Measurements from ENCODE around the gene CLIC5.

CLIC5 gene

GRCh38 chr6:45892196-45892595 is 123.5 kb downstream of the CLIC5 start:
- H3K79me2 ChIP-seq (ENCODE audit: insufficient read depth, low read length), result no peaks in the 10 kb centered on the region
- H4K20me1 ChIP-seq (ENCODE audit: insufficient read depth, low read length, poor library complexity, severe bottlenecking), result no peaks in the 10 kb centered on the region
- H2AFZ ChIP-seq (ENCODE audit: low read length), result no peak overlapping the region
- no peak overlapping the region for H3K4me3 ChIP-seq (ENCODE audit: low read length, poor library complexity, severe bottlenecking)
- H3K4me1 ChIP-seq (ENCODE audit: insufficient read depth, low read length, poor library complexity, severe bottlenecking), result peaks cover 6% of the 10 kb centered on the region
- H3F3A ChIP-seq (ENCODE audit: low read depth), result no peaks in the 10 kb centered on the region
- no peaks in the 10 kb centered on the region for H3K36me3 ChIP-seq (ENCODE audit: insufficient read depth, low read length)
- no peak overlapping the region for H3K4me2 ChIP-seq (ENCODE audit: low read depth, low read length, poor library complexity, severe bottlenecking)
- H3K9me2 ChIP-seq (replicated peaks; ENCODE audit: low read depth, low read length), result no peaks in the 10 kb centered on the region
- TF ChIP-seq CTCF (conservative IDR thresholded peaks at IDR 0.05; ENCODE audit: low read length) (no peak), EZH2phosphoT487 (IDR thresholded peaks at IDR 0.05; ENCODE audit: borderline replicate concordance) (no peak)
- no peaks in the 10 kb centered on the region for H3K9me3 ChIP-seq (ENCODE audit: insufficient read depth, low read depth, low read length)
- no peak overlapping the region for H3K9ac ChIP-seq (ENCODE audit: low read depth, low read length, poor library complexity, severe bottlenecking)
- H3K27me3 ChIP-seq (ENCODE audit: insufficient read depth, low read length, poor library complexity, severe bottlenecking), result no peaks in the 10 kb centered on the region

- Histone ChIP-seq H3K36me3 (ENCODE audit: insufficient read depth, low read length) (no peaks in the 10 kb centered on the region), H3K9me3 (ENCODE audit: insufficient read depth, low read depth, low read length) (no peaks in the 10 kb centered on the region), H3K9me2 (replicated peaks; ENCODE audit: low read depth, low read length) (no peaks in the 10 kb centered on the region), H2AFZ (ENCODE audit: low read length) (no peak overlapping the region), H3K4me1 (ENCODE audit: insufficient read depth, low read length, poor library complexity, severe bottlenecking) (peaks cover 6% of the 10 kb centered on the region), H3K4me2 (ENCODE audit: low read depth, low read length, poor library complexity, severe bottlenecking) (no peak overlapping the region), H3K9ac (ENCODE audit: low read depth, low read length, poor library complexity, severe bottlenecking) (no peak overlapping the region), H3K27me3 (ENCODE audit: insufficient read depth, low read length, poor library complexity, severe bottlenecking) (no peaks in the 10 kb centered on the region), H3K4me3 (ENCODE audit: low read length, poor library complexity, severe bottlenecking) (no peak overlapping the region), H3K79me2 (ENCODE audit: insufficient read depth, low read length) (no peaks in the 10 kb centered on the region), H4K20me1 (ENCODE audit: insufficient read depth, low read length, poor library complexity, severe bottlenecking) (no peaks in the 10 kb centered on the region), H3F3A (ENCODE audit: low read depth) (no peaks in the 10 kb centered on the region)
- TF ChIP-seq EZH2phosphoT487 (IDR thresholded peaks at IDR 0.05; ENCODE audit: borderline replicate concordance) (no peak), CTCF (conservative IDR thresholded peaks at IDR 0.05; ENCODE audit: low read length) (no peak)
Observed at GRCh38 chr6:45886776-45887175, 128.9 kb downstream of the CLIC5 start.

GRCh38 chr6:45884336-45884735 is 131.3 kb downstream of the CLIC5 start:
- Histone ChIP-seq H2AFZ (ENCODE audit: low read length) (no peak overlapping the region), H3K4me3 (ENCODE audit: low read length, poor library complexity, severe bottlenecking) (no peak overlapping the region), H3K9me3 (ENCODE audit: insufficient read depth, low read depth, low read length) (no peaks in the 10 kb centered on the region), H3K9ac (ENCODE audit: low read depth, low read length, poor library complexity, severe bottlenecking) (no peak overlapping the region), H3F3A (ENCODE audit: low read depth) (no peaks in the 10 kb centered on the region), H3K4me2 (ENCODE audit: low read depth, low read length, poor library complexity, severe bottlenecking) (no peak overlapping the region), H4K20me1 (ENCODE audit: insufficient read depth, low read length, poor library complexity, severe bottlenecking) (no peaks in the 10 kb centered on the region), H3K79me2 (ENCODE audit: insufficient read depth, low read length) (no peaks in the 10 kb centered on the region), H3K4me1 (ENCODE audit: insufficient read depth, low read length, poor library complexity, severe bottlenecking) (peaks cover 6% of the 10 kb centered on the region), H3K36me3 (ENCODE audit: insufficient read depth, low read length) (no peaks in the 10 kb centered on the region), H3K27me3 (ENCODE audit: insufficient read depth, low read length, poor library complexity, severe bottlenecking) (no peaks in the 10 kb centered on the region), H3K9me2 (replicated peaks; ENCODE audit: low read depth, low read length) (no peaks in the 10 kb centered on the region)
- TF ChIP-seq EZH2phosphoT487 (IDR thresholded peaks at IDR 0.05; ENCODE audit: borderline replicate concordance) (no peak), CTCF (conservative IDR thresholded peaks at IDR 0.05; ENCODE audit: low read length) (no peak)
